ENCODE data around the gene WFDC1.

DNA sequence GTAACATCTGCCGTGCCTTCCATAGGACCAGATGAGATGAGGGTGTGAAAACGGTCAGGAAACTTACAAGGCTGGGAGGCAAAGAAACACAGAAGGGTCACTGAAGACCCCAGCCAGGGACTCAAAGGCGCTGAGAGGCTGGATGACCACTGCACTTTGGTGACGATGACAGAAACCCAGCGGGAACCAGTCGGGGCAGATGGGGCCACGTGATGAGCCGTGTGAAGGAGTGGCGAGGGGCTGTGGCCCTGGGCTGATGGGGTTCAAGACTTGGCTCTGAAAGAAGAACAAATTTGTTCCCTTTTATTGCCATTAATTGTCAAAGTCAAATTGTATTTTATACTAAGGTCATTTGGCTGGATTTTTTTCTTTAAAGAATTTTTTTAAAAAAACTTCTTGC is 45.1 kb downstream of the WFDC1 start:
- no peak for TF ChIP-seq CTCF (IDR thresholded peaks at IDR 0.05)
- TF ChIP-seq ZFX (IDR thresholded peaks at IDR 0.05; ENCODE audit: borderline replicate concordance): no peak
